KMS-11 (cell line): ENCODE measurements around the gene CYP2U1.
A peak's percentile ranks its signal among the peaks of the same experiment; 100 is the strongest.

Experiments used
- H2AFZ ChIP-seq: fragments of 200-600 bp; sonication (generic); 2 replicates; pipeline ENCODE4 v1.6.1; 2016; ENCODE audit warnings: antibody characterized with exemption, mixed run types, low read depth
- H3K27ac ChIP-seq: fragments of 200-600 bp; sonication (generic); 2 replicates; pipeline ENCODE4 v1.6.1; 2016; ENCODE audit warnings: mild to moderate bottlenecking, mixed run types
- H3K27me3 ChIP-seq: fragments of 200-600 bp; sonication (generic); 2 replicates; pipeline ENCODE4 v1.6.1; 2017; ENCODE audit warnings: mild to moderate bottlenecking, low read depth, mixed run types, moderate library complexity; ENCODE audit not compliant: insufficient read depth
- H3K36me3 ChIP-seq: fragments of 200-600 bp; sonication (generic); 2 replicates; pipeline ENCODE4 v1.6.1; 2017; ENCODE audit warnings: mild to moderate bottlenecking, mixed run types; ENCODE audit not compliant: insufficient read depth
- H3K4me1 ChIP-seq: fragments of 200-600 bp; sonication (generic); 2 replicates; pipeline ENCODE4 v1.6.1; 2016; ENCODE audit warnings: mild to moderate bottlenecking, low read depth, mixed run types; ENCODE audit not compliant: poor library complexity, severe bottlenecking
- H3K4me2 ChIP-seq: fragments of 200-600 bp; sonication (generic); 2 replicates; pipeline ENCODE4 v1.7.0; 2016; ENCODE audit warnings: mild to moderate bottlenecking, mixed run types
- H3K4me3 ChIP-seq: fragments of 200-600 bp; sonication (generic); IDR thresholded peaks from 2 replicates; pipeline ENCODE4 v1.6.1; 2017; ENCODE audit warnings: low read depth, low read length, mixed read lengths; ENCODE audit not compliant: insufficient read depth
- H3K79me2 ChIP-seq: fragments of 200-600 bp; sonication (generic); 2 replicates; pipeline ENCODE4 v1.6.1; 2016; ENCODE audit warnings: low read depth, mixed run types; ENCODE audit not compliant: insufficient read depth
- H3K9ac ChIP-seq: fragments of 200-600 bp; sonication (generic); 2 replicates; pipeline ENCODE4 v1.6.1; 2016; ENCODE audit warnings: mild to moderate bottlenecking, mixed run types
- H4K20me1 ChIP-seq: fragments of 200-600 bp; sonication (generic); 2 replicates; pipeline ENCODE4 v1.6.1; 2016; ENCODE audit warnings: mild to moderate bottlenecking, mixed run types; ENCODE audit not compliant: insufficient read depth
- TF ChIP-seq, protein P1 (sequence below): fragments of 200-600 bp; sonication (generic); conservative IDR thresholded peaks from 2 replicates; pipeline ENCODE4 v1.6.1; 2017; ENCODE audit warnings: low read depth, mild to moderate bottlenecking, antibody characterized with exemption, low read length, moderate library complexity, mixed read lengths

The CYP2U1 gene

DNA sequence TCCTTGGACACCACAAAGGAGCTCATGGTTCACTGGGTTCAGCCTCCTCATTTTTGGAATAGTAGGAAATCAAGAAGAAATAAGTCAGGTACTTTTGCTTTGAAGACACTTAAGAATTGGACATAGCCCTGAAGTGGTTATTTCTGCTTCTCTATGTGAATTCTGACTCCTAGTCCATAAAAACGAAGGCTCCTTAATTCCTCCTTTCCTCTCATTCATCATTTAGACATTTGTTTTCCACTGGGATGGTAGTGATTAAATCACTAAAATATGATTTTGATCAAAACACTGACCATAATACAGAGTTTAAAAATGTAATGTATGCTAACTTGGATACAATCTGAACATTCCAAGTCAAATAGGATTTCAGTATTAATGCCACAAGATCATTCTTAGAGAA, 34.7 kb upstream of the CYP2U1 start:
- H4K20me1 ChIP-seq, result no peaks in the 10 kb centered on the region

DNA sequence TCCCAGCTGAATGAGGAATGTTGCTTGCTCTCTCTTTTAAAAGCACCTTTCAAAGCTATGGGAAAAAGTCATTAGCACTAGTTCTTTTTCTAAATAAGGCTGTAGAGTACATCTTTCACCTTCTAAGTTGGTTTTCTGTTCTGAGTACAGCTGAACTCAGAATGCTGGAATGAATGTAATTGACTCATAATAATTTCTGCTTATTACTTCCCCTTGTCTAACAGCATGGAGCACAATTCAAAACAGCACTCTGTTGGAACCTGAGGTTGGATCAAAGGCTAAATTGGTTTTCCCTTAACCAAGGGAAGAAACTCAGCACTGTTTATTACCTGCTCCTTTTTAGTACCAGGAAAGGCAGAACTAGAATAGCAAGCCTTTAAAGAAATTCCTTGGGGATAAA, 33.5 kb upstream of the CYP2U1 start:
- H3K4me1 ChIP-seq, result peaks cover 33% of the 10 kb centered on the region
- TF ChIP-seq, protein P1, sequence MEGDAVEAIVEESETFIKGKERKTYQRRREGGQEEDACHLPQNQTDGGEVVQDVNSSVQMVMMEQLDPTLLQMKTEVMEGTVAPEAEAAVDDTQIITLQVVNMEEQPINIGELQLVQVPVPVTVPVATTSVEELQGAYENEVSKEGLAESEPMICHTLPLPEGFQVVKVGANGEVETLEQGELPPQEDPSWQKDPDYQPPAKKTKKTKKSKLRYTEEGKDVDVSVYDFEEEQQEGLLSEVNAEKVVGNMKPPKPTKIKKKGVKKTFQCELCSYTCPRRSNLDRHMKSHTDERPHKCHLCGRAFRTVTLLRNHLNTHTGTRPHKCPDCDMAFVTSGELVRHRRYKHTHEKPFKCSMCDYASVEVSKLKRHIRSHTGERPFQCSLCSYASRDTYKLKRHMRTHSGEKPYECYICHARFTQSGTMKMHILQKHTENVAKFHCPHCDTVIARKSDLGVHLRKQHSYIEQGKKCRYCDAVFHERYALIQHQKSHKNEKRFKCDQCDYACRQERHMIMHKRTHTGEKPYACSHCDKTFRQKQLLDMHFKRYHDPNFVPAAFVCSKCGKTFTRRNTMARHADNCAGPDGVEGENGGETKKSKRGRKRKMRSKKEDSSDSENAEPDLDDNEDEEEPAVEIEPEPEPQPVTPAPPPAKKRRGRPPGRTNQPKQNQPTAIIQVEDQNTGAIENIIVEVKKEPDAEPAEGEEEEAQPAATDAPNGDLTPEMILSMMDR, result no peak
- H3K4me2 ChIP-seq, result no peak overlapping the region
- H3K79me2 ChIP-seq, result no peaks in the 10 kb centered on the region
- H3K27me3 ChIP-seq, result no peaks in the 10 kb centered on the region
- H3K9ac ChIP-seq, result no peak overlapping the region
- no peak overlapping the region for H2AFZ ChIP-seq
- H3K36me3 ChIP-seq, result no peaks in the 10 kb centered on the region
- no peak overlapping the region for H3K4me3 ChIP-seq
- no peaks in the 10 kb centered on the region for H4K20me1 ChIP-seq
- H3K27ac ChIP-seq, result no peak overlapping the region

More for the DNA sequence above, 34.7 kb upstream of the CYP2U1 start:
- Histone ChIP-seq H3K9ac (no peak overlapping the region), H2AFZ (0 out of 2 replicates have a peak overlapping the region, but pooled peaks have one; percentile 2), H3K4me3 (no peak overlapping the region), H3K4me1 (peaks cover 33% of the 10 kb centered on the region), H3K79me2 (no peaks in the 10 kb centered on the region), H3K4me2 (peak overlapping the region; percentile 23; the same call in 1 of the 2 replicates), H3K27ac (peak overlapping the region; percentile 32; the same call in 1 of the 2 replicates), H3K27me3 (no peaks in the 10 kb centered on the region), H3K36me3 (no peaks in the 10 kb centered on the region)
- TF ChIP-seq, protein P1, result no peak

DNA sequence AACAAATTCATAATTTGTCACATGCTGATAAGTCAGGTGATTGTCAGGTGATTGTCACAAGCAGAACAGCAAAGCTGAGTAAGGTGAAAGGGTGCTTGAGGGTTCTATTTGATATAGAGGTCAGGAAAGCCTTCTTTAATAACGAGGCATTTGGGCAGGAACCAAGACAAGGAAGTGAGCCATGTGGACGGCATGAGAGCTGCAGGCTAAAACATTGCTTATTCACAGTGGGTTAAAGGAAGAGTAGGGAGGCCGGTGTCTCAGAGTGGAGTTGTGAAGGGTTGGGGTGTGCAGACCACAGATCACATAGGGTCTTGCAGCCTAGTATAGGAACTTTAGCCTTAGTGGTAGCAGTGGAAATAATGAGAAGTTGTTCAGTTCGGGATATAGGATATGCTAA, 31.3 kb upstream of the CYP2U1 start:
- Histone ChIP-seq H3K9ac (no peak overlapping the region), H3K4me1 (peaks cover 21% of the 10 kb centered on the region), H4K20me1 (no peaks in the 10 kb centered on the region), H3K79me2 (no peaks in the 10 kb centered on the region), H2AFZ (no peak overlapping the region), H3K4me3 (no peak overlapping the region), H3K4me2 (no peak overlapping the region), H3K27ac (no peak overlapping the region), H3K27me3 (no peaks in the 10 kb centered on the region), H3K36me3 (no peaks in the 10 kb centered on the region)
- TF ChIP-seq, protein P1, result no peak

DNA sequence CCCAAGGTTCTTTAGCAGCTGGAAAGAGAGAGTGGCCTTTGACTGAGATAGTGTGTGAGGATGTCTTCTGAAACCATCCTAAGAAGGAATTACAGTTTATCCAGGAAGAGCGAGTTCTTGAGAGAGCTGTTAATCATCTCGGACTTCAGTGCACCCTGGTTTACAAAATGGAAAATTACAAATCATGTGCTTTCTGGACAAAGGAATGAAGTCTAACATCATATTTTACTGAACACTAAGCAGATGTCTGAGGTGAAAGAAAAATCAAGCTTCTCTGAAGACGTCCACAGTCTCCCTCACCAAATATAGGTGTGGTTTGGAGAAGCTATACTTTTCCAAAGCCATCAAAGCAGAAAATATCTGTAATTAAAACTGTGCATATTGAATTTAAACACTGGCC, 30.8 kb upstream of the CYP2U1 start:
- no peak overlapping the region for H2AFZ ChIP-seq
- H3K79me2 ChIP-seq, result no peaks in the 10 kb centered on the region
- H3K4me2 ChIP-seq, result no peak overlapping the region
- H3K4me3 ChIP-seq, result no peak overlapping the region
- no peaks in the 10 kb centered on the region for H4K20me1 ChIP-seq
- H3K36me3 ChIP-seq, result no peaks in the 10 kb centered on the region
- TF ChIP-seq, protein P1, result no peak
- no peaks in the 10 kb centered on the region for H3K27me3 ChIP-seq
- no peak overlapping the region for H3K9ac ChIP-seq
- no peak overlapping the region for H3K27ac ChIP-seq
- H3K4me1 ChIP-seq, result peaks cover 21% of the 10 kb centered on the region
